ENCODE results near the gene TSPEAR.
A peak's percentile ranks its signal among the peaks of the same experiment; 100 is the strongest.

Gene TSPEAR

GRCh38 chr21:44467859-44468195 lies 243.5 kb downstream of the TSPEAR start:
- H3K9me3 ChIP-seq (replicated peaks in 1 of 11), result peaks cover 0 to 10% (median 5%) of the 10 kb centered on the region in 11 experiments; a peak in 4 of 22 replicates
- no peaks in the 10 kb centered on the region for H3K36me3 ChIP-seq
- H3K4me1 ChIP-seq, result peaks cover 0 to 14% (median 0%) of the 10 kb centered on the region in 10 experiments; a peak in 3 of 20 replicates
- H4K20me1 ChIP-seq, result 0 out of 22 replicates have a peak, but pooled peaks cover 0 to under 1% (median 0%) of the 10 kb centered on the region in 11 experiments
- H3K27ac ChIP-seq, result no peak overlapping the region
- no peak overlapping the region for H3K4me3 ChIP-seq
- no peak overlapping the region for H3K4me2 ChIP-seq
- no peak for TF ChIP-seq Cebpa-rat (IDR thresholded peaks at IDR 0.05)
- no peak overlapping the region for H3K9ac ChIP-seq
- H3K27me3 ChIP-seq, result no peaks in the 10 kb centered on the region

DNA sequence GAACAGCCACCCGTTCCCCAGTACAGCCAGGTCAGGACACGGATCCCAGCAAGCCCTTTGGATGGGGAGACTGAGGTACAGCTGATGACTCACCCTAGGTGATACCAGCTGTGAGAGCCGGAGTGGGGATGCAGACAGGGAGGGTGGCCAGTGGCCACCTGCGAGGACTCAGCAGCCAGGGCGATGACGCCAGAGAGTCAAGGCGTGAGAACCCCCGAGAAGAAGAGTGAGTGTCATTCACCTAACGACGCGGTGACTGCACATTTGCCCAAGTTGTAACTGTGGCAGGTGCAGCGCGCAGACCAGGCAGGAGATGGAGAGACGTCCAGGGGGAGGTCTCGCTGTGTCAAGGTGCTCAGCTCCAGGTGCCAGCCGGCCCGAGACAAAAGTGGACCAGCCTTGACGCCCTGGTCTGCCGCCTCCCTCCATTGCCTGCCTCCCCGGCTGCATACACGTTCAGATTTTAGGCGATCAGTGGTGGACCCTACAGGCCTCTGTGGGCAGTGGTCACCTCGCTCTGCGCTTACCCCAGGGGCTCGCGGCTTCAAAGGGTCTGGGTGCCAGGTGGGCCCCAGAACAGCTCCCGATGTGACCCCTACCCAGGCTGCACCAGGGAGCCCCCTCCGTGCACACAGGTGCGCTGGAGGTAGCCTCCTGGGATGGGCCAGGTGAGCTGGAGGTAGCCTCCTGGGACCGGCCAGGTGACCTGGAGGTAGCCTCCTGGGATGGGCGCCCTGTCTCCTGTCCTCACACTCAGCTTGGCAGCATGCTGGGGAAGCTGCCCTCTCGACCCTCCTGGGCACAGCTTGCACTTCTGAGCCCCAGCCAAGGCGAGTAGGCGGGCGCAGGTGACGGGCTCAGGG lies 244.1 kb downstream of the TSPEAR start:
- TF ChIP-seq Cebpa-rat (IDR thresholded peaks at IDR 0.05), result no peak
- Histone ChIP-seq H3K4me2 (no peak overlapping the region), H3K4me3 (no peak overlapping the region), H3K4me1 (peaks cover 0 to 14% (median 0%) of the 10 kb centered on the region in 10 experiments; a peak in 3 of 20 replicates), H4K20me1 (0 out of 22 replicates have a peak, but pooled peaks cover 0 to 7% (median 0%) of the 10 kb centered on the region in 11 experiments), H3K36me3 (no peaks in the 10 kb centered on the region), H3K27ac (no peak overlapping the region), H3K27me3 (no peaks in the 10 kb centered on the region), H3K9me3 (replicated peaks in 1 of 11) (peaks cover 0 to 7% (median 0%) of the 10 kb centered on the region in 11 experiments; a peak in 2 of 22 replicates), H3K9ac (no peak overlapping the region)

DNA sequence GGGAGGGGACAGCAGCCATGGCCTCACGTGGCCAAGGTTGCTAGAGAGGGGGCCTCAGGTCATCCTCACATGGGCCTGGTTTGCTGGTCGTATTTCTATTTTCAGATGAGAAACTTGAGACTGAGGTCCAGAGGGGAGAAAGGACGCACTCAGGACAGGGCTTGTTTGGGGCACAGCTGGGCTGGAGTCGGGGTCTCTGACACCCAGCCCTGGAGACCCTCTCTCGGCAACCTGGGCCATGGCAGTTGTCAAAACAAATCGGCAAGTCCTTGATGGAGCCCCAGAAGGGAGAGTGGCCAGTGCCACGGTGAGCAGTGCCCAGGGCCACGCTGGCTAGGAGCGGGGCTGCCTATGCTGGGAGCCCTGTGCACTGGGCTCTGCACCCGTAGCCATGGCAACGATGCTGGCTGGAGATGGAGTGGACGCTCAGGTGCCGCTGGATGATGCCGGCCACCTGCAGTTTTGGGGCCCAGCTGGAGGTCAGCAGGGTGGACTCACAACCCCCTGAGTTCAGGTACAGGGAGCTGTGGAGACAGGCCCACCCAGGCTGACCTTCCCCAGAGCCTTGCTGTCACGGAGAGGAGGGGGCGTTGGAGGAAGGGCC lies 244.9 kb downstream of the TSPEAR start:
- H3K27ac ChIP-seq, result no peak overlapping the region
- no peaks in the 10 kb centered on the region for H3K27me3 ChIP-seq
- 0 out of 20 replicates have a peak, but pooled peaks cover 0 to 8% (median 0%) of the 10 kb centered on the region in 10 experiments for H3K4me1 ChIP-seq
- H3K9ac ChIP-seq, result no peak overlapping the region
- H3K4me3 ChIP-seq, result no peak overlapping the region
- H3K9me3 ChIP-seq (replicated peaks in 1 of 11), result no peaks in the 10 kb centered on the region
- TF ChIP-seq Cebpa-rat (IDR thresholded peaks at IDR 0.05), result no peak
- no peak overlapping the region for H3K4me2 ChIP-seq
- H3K36me3 ChIP-seq, result no peaks in the 10 kb centered on the region
- peaks cover 0 to 9% (median 0%) of the 10 kb centered on the region in 11 experiments; a peak in 2 of 22 replicates for H4K20me1 ChIP-seq

DNA sequence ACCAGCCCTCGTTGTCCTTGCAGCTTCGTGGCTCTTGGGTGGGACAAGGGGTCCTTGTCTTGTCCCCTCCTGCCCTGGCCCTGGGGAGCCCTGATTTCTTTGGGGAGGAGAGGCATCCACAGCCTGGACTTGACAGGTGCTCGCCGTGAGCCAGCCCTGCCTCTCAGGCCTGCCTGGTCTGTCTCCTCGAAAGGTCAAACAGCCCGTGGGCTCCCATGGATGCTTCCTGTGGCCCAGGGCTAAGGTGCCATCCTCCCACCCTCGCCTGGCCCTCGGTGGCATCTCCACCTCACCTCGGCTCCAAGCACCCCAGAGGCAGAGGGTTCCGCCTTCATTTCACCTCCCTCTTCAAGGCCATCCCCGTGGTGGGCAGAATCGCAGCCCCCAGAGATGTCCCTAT lies 247.0 kb downstream of the TSPEAR start:
- Histone ChIP-seq H4K20me1 (peaks cover 0 to 11% (median 0%) of the 10 kb centered on the region in 11 experiments; a peak in 3 of 22 replicates), H3K4me2 (no peak overlapping the region), H3K9me3 (replicated peaks in 1 of 11) (no peaks in the 10 kb centered on the region), H3K27me3 (no peaks in the 10 kb centered on the region), H3K27ac (no peak overlapping the region), H3K36me3 (no peaks in the 10 kb centered on the region), H3K9ac (no peak overlapping the region), H3K4me3 (no peak overlapping the region), H3K4me1 (peaks cover 7 to 18% (median 15%) of the 10 kb centered on the region in 10 experiments)
- no peak for TF ChIP-seq Cebpa-rat (IDR thresholded peaks at IDR 0.05)

GRCh38 chr21:44463724-44464123 lies 247.6 kb downstream of the TSPEAR start:
- H3K36me3 ChIP-seq, result no peaks in the 10 kb centered on the region
- H3K27me3 ChIP-seq, result no peaks in the 10 kb centered on the region
- no peaks in the 10 kb centered on the region for H3K9me3 ChIP-seq (replicated peaks in 1 of 11)
- peaks cover 13 to 24% (median 21%) of the 10 kb centered on the region in 10 experiments for H3K4me1 ChIP-seq
- peaks cover 0 to 12% (median 0%) of the 10 kb centered on the region in 11 experiments; a peak in 3 of 22 replicates for H4K20me1 ChIP-seq
- no peak for TF ChIP-seq Cebpa-rat (IDR thresholded peaks at IDR 0.05)
- H3K27ac ChIP-seq, result no peak overlapping the region
- no peak overlapping the region for H3K4me3 ChIP-seq
- no peak overlapping the region for H3K9ac ChIP-seq
- no peak overlapping the region for H3K4me2 ChIP-seq

- no peaks in the 10 kb centered on the region for H3K36me3 ChIP-seq
- H4K20me1 ChIP-seq, result peaks cover 0 to 12% (median 0%) of the 10 kb centered on the region in 11 experiments; a peak in 4 of 22 replicates
- H3K4me2 ChIP-seq, result no peak overlapping the region
- H3K4me1 ChIP-seq, result peaks cover 15 to 30% (median 24%) of the 10 kb centered on the region in 10 experiments
- no peak overlapping the region for H3K27ac ChIP-seq
- no peaks in the 10 kb centered on the region for H3K9me3 ChIP-seq (replicated peaks in 1 of 11)
- TF ChIP-seq Cebpa-rat (IDR thresholded peaks at IDR 0.05), result no peak
- H3K4me3 ChIP-seq, result no peak overlapping the region
- no peak overlapping the region for H3K9ac ChIP-seq
- no peaks in the 10 kb centered on the region for H3K27me3 ChIP-seq
These were observed 248.6 kb downstream of the TSPEAR start for GRCh38 chr21:44462834-44463200.

DNA sequence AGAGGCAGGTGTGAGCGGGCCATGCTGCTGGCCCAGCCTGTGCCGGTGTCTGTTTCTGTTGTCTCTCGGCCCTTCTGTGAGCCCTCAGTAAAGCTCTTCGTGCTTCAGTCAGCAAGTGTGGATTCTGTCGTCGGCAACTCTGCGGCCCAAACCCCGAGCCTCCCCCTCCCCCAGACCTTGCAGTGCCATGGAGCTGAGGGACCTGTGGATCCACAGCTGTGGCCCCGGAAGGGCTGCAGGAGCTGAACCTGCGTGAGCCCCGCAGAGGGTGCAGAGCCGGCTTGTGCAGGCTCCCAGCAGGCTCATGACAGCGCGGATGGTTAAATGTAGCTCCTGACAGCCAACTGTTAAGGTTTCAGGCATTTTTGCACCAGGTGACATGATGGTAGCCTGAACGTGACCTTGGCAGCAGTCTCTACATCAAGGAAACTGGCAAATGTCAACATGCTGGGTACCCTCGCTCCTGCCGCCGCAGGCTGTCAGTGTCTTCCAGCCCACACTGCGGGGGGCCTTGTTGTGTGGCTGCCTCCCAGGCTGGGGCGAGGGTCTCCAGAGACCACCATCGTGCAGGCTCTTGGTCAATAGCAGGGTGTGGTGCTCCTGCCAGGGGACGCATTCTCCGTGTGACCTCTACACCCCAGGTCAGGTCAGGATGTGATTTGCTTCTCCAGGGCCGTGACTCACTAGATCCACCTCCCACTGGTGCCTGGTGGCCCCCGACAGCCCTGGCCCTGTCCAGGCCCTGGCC lies 249.1 kb downstream of the TSPEAR start:
- Histone ChIP-seq H4K20me1 (peaks cover 0 to 17% (median 0%) of the 10 kb centered on the region in 11 experiments; a peak in 4 of 22 replicates), H3K9ac (no peak overlapping the region), H3K4me1 (peaks cover 15 to 35% (median 24%) of the 10 kb centered on the region in 10 experiments), H3K36me3 (peaks cover 0 to 5% (median 0%) of the 10 kb centered on the region in 11 experiments; a peak in 2 of 22 replicates), H3K4me3 (no peak overlapping the region), H3K27ac (no peak overlapping the region), H3K4me2 (no peak overlapping the region), H3K9me3 (replicated peaks in 1 of 11) (no peaks in the 10 kb centered on the region), H3K27me3 (no peaks in the 10 kb centered on the region)
- no peak for TF ChIP-seq Cebpa-rat (IDR thresholded peaks at IDR 0.05)

- H3K9me3 ChIP-seq (replicated peaks in 1 of 11), result no peaks in the 10 kb centered on the region
- 0 out of 22 replicates have a peak overlapping the region, but pooled peaks of 1 of the 11 experiments have one; percentile 33 for H3K9ac ChIP-seq
- TF ChIP-seq Cebpa-rat (IDR thresholded peaks at IDR 0.05), result no peak
- H3K27ac ChIP-seq, result no peak overlapping the region
- H3K36me3 ChIP-seq, result peaks cover 0 to 11% (median 0%) of the 10 kb centered on the region in 11 experiments; a peak in 3 of 22 replicates
- H4K20me1 ChIP-seq, result peaks cover 0 to 24% (median 0%) of the 10 kb centered on the region in 11 experiments; a peak in 6 of 22 replicates
- no peak overlapping the region for H3K4me2 ChIP-seq
- H3K4me3 ChIP-seq, result no peak overlapping the region
- H3K27me3 ChIP-seq, result no peaks in the 10 kb centered on the region
- H3K4me1 ChIP-seq, result peaks cover 18 to 42% (median 29%) of the 10 kb centered on the region in 10 experiments
These were observed 249.8 kb downstream of the TSPEAR start for GRCh38 chr21:44461464-44462001.

All from BLaER1 treated with 17β-estradiol and CSF1 and Interleukin-3, amounts not matched to agents 10 nM and 100 nM (cell line).